ENCODE measurements around the gene CERS5. TPM values are rescaled to one million over a fixed set of nuclear protein-coding genes. Genes with fewer than 3 reads are reported as not detected.
"Not testable (repeated sequence)": the region's sequence is repeated elsewhere in the genome, so short reads cannot be mapped to it uniquely, and the experiment has no call there.

CERS5 gene
- total RNA-seq, 2 donors from 2014 or later: 82.5 to 87.6 TPM

DNA sequence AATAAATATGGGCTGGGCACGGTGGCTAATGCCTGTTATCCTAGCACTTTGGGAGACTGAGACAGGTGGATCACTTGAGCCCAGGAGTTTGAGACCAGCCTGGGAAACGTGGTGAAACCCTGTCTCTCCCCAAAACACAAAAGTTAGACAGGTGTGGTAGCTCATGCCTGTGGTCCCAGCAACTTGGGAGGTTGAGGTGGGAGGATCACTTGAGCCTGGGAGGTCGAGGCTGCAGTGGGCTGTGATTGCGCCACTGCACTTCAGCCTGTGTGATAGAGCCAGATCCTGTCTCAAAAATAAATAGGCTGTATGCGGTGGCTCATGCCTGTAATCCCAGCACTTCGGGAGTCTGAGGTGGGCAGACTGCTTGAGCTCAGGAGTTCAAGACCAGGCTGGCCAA, 19.2 kb downstream of the CERS5 start:
- not testable (repeated sequence) for H3K9me3 Mint-ChIP-seq; H3K27ac Mint-ChIP-seq; H3K27me3 Mint-ChIP-seq (ENCODE audit: low read depth); ATAC-seq (replicated peaks in 1 of 2); H3K4me3 Mint-ChIP-seq; DNase-seq; H3K36me3 Mint-ChIP-seq (ENCODE audit: insufficient read depth in 2 of 2)
- peaks cover 33% of the 10 kb centered on the region for H3K4me1 Mint-ChIP-seq (ENCODE audit: low read depth)

DNA sequence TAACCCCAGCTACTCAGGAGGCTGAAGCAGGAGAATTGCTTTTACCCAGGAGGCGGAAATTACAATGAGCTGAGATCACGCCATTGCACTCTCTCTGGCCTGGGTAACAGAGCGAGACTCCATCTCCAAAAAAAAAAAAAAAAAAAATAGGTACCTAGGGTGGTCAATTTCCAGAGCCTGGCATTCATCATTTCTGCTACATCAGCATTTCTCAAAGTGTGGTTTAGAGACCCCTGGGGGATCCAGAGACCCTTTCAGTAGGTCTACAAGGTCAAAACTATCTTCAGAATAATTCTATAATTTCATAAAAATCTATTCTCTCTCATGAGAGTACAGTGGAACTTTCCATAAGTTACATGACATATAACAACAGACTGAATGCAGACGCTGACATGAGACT, 19.9 kb downstream of the CERS5 start:
- Mint-ChIP-seq H3K27ac (no peak overlapping the region), H3K36me3 (ENCODE audit: insufficient read depth in 2 of 2) (no peaks in the 10 kb centered on the region), H3K4me3 (no peak overlapping the region), H3K9me3 (no peaks in the 10 kb centered on the region), H3K27me3 (ENCODE audit: low read depth) (no peaks in the 10 kb centered on the region), H3K4me1 (ENCODE audit: low read depth) (peaks cover 33% of the 10 kb centered on the region)
- no peak for ATAC-seq (replicated peaks in 1 of 2)
- DNase-seq: no peak

DNA sequence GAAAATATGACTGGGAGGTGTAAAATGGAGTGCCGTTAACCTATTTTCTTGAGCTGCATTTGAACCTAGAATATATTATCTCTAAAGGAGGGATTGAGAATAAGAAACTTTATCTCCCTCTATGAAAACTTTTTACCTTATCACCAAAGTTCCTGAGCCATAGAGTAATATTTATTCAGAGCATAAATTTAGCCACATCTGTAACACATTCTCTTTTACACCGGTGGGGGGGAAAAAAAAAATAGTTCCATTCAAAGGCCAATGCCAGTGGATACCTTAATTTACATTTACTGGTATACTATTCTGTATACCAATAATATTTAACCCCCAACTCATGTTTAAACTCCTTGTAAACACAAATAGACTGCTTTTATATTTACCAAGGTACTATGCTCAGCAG, 21.7 kb downstream of the CERS5 start:
- no peaks in the 10 kb centered on the region for H3K9me3 Mint-ChIP-seq
- no peaks in the 10 kb centered on the region for H3K27me3 Mint-ChIP-seq (ENCODE audit: low read depth)
- peaks cover 17% of the 10 kb centered on the region for H3K4me1 Mint-ChIP-seq (ENCODE audit: low read depth)
- ATAC-seq (replicated peaks in 1 of 2) (no peak), DNase-seq (no peak)
- no peak overlapping the region for H3K4me3 Mint-ChIP-seq
- H3K36me3 Mint-ChIP-seq (ENCODE audit: insufficient read depth in 2 of 2): peaks cover 0 to 11% of the 10 kb centered on the region in 2 donors
- no peak overlapping the region for H3K27ac Mint-ChIP-seq

DNA sequence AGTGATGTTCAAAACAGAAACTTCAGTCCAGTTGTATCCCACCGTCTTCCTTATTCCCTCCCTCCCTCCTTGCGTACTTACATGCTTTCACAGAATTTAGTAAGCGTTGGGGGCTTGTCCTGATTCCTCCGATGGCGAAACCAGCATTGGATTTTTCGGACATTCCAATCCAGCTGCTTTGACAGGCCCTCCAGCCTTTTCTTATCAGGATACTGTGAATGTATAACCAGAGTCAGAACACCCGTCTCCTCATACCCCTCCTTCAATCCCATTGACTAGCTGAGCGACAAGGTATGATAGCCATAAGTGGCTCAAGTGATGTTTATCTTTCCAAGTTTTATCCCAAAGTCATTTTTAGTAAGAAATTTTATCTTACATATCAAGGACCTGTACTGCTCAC, 24.2 kb downstream of the CERS5 start:
- peaks cover 0 to 17% of the 10 kb centered on the region in 2 donors for H3K36me3 Mint-ChIP-seq (ENCODE audit: insufficient read depth in 2 of 2)
- H3K27ac Mint-ChIP-seq: no peak overlapping the region
- H3K4me1 Mint-ChIP-seq (ENCODE audit: low read depth): no peaks in the 10 kb centered on the region
- ATAC-seq (replicated peaks in 1 of 2) (no peak), DNase-seq (no peak)
- no peaks in the 10 kb centered on the region for H3K27me3 Mint-ChIP-seq (ENCODE audit: low read depth)
- H3K9me3 Mint-ChIP-seq: no peaks in the 10 kb centered on the region
- H3K4me3 Mint-ChIP-seq: no peak overlapping the region

DNA sequence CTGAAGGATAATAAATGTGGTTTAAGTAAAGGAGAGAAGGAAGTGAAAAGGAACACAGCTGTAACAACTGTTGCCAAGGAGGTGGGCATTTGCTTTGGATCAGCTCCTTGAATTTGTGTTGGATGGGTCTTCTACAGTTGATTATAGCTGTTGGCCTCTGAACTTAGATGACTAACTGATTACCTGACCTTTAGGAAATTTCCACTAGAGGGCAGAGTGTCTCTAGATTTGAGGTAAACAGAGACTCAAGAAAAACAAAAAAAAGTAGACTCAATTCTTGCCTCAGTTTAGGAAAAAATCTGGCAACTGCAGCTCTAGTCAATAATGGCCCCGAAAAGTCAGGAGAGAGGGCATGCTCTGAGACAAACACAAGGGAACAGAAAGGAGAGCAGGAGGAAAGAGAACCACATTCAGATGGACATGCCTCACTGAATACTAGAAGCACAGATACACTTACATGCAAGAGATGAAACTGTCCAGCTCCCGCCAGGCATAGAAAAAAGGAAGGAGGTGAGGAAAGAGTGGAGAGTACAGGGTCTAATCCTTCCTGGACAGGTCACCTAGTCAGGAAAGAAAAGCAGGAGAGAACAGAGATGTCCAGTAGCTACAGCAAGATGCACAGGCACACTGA, 34.5 kb downstream of the CERS5 start:
- H3K27ac Mint-ChIP-seq: peak overlapping the region; percentile 94
- no peak overlapping the region for H3K4me3 Mint-ChIP-seq
- peaks cover 5% of the 10 kb centered on the region for H3K4me1 Mint-ChIP-seq (ENCODE audit: low read depth)
- DNase-seq: no peak
- H3K36me3 Mint-ChIP-seq (ENCODE audit: insufficient read depth in 2 of 2): peaks cover 15 to 27% of the 10 kb centered on the region in 2 donors
- H3K27me3 Mint-ChIP-seq (ENCODE audit: low read depth): no peaks in the 10 kb centered on the region
- H3K9me3 Mint-ChIP-seq: no peaks in the 10 kb centered on the region
- ATAC-seq (replicated peaks in 1 of 2): peak in 1 of 2 donors; percentile 62

DNA sequence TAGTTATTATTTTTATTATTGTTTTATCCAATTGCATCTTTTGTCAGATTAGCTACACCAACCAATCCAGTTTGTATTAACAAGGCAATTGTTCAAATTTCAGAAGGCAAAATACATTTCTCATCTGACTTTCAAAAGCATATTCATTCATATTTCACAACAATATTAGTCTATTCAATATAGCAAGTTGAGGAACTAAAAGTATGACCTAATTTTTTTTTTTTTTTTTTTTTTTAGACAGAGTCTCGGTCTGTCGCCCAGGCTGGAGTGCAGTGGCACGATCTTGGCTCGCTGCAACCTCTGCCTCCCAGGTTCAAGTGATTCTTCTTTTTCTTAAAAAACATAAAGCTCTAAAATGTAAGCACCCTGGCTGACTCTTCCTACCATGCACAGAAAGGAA, 37.9 kb downstream of the CERS5 start:
- no peak overlapping the region for H3K4me3 Mint-ChIP-seq
- H3K36me3 Mint-ChIP-seq (ENCODE audit: insufficient read depth in 2 of 2): peaks cover 11 to 19% of the 10 kb centered on the region in 2 donors
- H3K4me1 Mint-ChIP-seq (ENCODE audit: low read depth): peaks cover 19% of the 10 kb centered on the region
- no peaks in the 10 kb centered on the region for H3K27me3 Mint-ChIP-seq (ENCODE audit: low read depth)
- DNase-seq: no peak
- no peaks in the 10 kb centered on the region for H3K9me3 Mint-ChIP-seq
- H3K27ac Mint-ChIP-seq: peak overlapping the region; percentile 49
- ATAC-seq (replicated peaks in 1 of 2): no peak

DNA sequence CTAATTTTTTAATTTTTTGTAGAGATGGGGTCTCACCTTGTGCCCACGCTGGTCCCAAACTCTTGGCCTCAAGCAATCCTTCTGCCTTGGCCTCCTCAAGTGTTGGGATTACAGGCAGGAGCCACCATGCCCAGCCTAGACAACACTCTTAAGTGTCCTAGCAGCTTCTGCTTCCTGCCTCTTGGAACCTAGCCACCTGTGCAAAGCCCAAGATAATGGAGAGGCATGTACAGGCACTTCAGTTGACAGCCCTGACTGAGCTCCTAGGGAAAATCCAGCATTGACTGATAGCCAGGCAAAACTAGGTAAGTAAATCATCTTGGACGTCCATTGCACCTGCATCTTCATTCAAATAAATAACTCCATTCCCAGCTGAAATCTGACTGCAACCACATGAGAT, 39.6 kb downstream of the CERS5 start:
- H3K27ac Mint-ChIP-seq: peak overlapping the region; percentile 31
- no peaks in the 10 kb centered on the region for H3K9me3 Mint-ChIP-seq
- ATAC-seq (replicated peaks in 1 of 2): no peak
- no peak for DNase-seq
- H3K4me1 Mint-ChIP-seq (ENCODE audit: low read depth): peaks cover 16% of the 10 kb centered on the region
- H3K27me3 Mint-ChIP-seq (ENCODE audit: low read depth): no peaks in the 10 kb centered on the region
- H3K4me3 Mint-ChIP-seq: no peak overlapping the region
- peaks cover 8 to 15% of the 10 kb centered on the region in 2 donors for H3K36me3 Mint-ChIP-seq (ENCODE audit: insufficient read depth in 2 of 2)

DNA sequence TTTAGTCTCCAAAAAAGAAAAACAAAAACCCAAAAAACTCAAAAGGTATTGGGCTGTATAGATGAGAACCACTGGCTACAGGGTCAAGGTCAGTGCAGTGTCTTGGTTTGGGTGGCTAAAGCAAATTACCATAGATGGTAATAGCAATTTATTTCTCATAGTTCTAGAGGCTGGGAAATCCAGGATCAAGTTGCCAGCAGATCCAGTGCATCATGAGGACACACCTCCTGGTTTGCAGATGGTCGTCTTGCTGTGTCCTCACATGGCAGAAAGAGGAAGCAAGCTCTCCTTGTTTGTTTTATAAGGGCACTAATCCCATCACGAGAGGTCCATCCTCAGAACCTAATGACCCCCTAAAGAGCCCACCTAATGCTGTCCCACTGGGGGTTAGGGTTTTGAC, 44.0 kb downstream of the CERS5 start:
- Mint-ChIP-seq H3K4me3 (no peak overlapping the region), H3K27me3 (ENCODE audit: low read depth) (no peaks in the 10 kb centered on the region), H3K4me1 (ENCODE audit: low read depth) (peaks cover 14% of the 10 kb centered on the region), H3K27ac (no peak overlapping the region), H3K36me3 (ENCODE audit: insufficient read depth in 2 of 2) (peaks cover 8 to 9% of the 10 kb centered on the region in 2 donors), H3K9me3 (no peaks in the 10 kb centered on the region)
- ATAC-seq (replicated peaks in 1 of 2): no peak
- no peak for DNase-seq

DNA sequence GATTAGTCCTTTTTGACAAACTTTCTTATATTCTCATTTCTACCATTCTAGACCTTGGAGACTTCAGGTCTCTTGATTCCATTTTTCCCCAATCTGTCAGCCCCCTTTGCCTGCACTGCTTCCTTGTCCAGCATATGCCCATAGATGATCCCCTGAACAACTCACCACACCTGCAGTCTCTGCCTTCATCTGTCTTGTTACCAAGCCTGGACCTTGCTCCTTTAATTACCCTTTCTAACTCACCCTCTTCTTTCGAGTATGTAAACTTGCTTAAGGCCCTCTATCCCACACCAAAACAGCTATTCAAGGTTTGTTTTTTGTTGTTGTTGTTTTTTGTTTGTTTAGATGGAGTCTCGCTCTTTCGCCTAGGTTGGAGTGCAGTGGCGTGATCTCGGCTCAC, 45.5 kb downstream of the CERS5 start:
- H3K4me3 Mint-ChIP-seq: no peak overlapping the region
- H3K27ac Mint-ChIP-seq: peak overlapping the region; percentile 11
- DNase-seq (no peak), ATAC-seq (replicated peaks in 1 of 2) (no peak)
- H3K27me3 Mint-ChIP-seq (ENCODE audit: low read depth): no peaks in the 10 kb centered on the region
- peaks cover 4 to 8% of the 10 kb centered on the region in 2 donors for H3K36me3 Mint-ChIP-seq (ENCODE audit: insufficient read depth in 2 of 2)
- peaks cover 21% of the 10 kb centered on the region for H3K4me1 Mint-ChIP-seq (ENCODE audit: low read depth)
- no peaks in the 10 kb centered on the region for H3K9me3 Mint-ChIP-seq

DNA sequence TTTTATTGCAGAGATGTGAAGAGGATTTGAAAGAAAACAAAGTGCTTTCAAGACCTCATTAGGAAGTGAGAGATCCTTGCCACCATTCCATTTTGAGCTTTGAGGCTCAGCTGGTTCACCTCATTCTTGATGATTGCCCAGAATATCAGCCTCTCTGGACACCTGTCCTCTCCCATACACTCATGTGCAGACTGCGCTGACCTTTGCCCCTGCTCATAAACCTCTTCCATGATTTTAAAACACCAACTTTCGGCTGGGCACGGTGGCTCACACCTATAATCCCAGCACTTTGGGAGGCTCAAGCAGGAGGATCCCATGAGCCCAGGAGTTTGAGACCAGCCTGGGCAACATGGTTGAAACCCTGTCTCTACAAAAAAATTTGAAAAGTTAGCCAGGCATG, 46.2 kb downstream of the CERS5 start:
- Mint-ChIP-seq H3K27me3 (ENCODE audit: low read depth) (no peaks in the 10 kb centered on the region), H3K9me3 (no peaks in the 10 kb centered on the region), H3K4me3 (no peak overlapping the region), H3K4me1 (ENCODE audit: low read depth) (peaks cover 28% of the 10 kb centered on the region), H3K36me3 (ENCODE audit: insufficient read depth in 2 of 2) (peaks cover 4 to 8% of the 10 kb centered on the region in 2 donors), H3K27ac (no peak overlapping the region)
- DNase-seq (no peak), ATAC-seq (replicated peaks in 1 of 2) (no peak)

DNA sequence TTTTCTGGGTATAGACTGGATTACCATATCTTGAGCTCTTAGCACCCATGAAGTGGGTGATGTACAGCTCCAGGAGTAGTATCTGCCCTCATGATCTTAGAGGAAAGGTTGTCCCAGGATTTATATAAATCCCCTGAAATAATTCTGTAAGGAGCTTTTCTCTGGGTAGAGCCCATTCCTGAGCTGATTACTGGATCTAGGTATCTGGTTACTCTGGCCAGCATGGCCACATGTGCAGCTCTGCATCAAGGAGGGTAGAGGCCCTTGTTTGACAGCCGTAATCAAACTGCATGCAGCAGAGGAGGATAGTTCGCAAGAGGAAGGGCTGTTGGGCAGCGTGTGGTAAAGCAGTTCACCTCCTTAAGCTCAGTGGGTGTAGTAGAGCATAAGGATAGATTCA, 46.6 kb downstream of the CERS5 start:
- Mint-ChIP-seq H3K27ac (no peak overlapping the region), H3K9me3 (no peaks in the 10 kb centered on the region), H3K4me1 (ENCODE audit: low read depth) (peaks cover 28% of the 10 kb centered on the region), H3K27me3 (ENCODE audit: low read depth) (no peaks in the 10 kb centered on the region), H3K4me3 (no peak overlapping the region), H3K36me3 (ENCODE audit: insufficient read depth in 2 of 2) (peaks cover 4 to 8% of the 10 kb centered on the region in 2 donors)
- DNase-seq: no peak
- no peak for ATAC-seq (replicated peaks in 1 of 2)

DNA sequence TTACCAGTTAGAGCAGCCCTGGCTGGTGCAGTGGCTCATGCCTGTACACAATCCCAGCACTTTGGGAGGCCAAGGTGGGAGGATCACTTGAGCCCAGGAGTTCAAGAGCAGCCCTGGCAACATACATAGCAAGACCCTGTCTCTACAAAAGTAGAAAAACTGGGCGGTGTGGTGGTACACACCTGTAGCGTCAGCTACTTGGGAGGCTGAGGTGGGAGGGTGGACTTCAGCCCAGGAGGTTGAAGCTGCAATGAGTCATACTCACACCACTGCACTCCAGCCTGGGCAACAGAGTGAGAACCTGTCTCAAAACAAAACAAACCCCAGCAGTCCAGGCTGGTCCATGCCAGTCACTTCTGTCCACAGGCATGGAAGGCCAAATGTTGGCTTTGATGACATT, 47.8 kb downstream of the CERS5 start:
- Mint-ChIP-seq H3K36me3 (ENCODE audit: insufficient read depth in 2 of 2) (peaks cover 7 to 10% of the 10 kb centered on the region in 2 donors), H3K27me3 (ENCODE audit: low read depth) (no peaks in the 10 kb centered on the region), H3K9me3 (no peaks in the 10 kb centered on the region), H3K4me1 (ENCODE audit: low read depth) (peaks cover 25% of the 10 kb centered on the region), H3K4me3 (no peak overlapping the region), H3K27ac (no peak overlapping the region)
- DNase-seq (no peak), ATAC-seq (replicated peaks in 1 of 2) (peak in 1 of 2 donors; percentile 13)

DNA sequence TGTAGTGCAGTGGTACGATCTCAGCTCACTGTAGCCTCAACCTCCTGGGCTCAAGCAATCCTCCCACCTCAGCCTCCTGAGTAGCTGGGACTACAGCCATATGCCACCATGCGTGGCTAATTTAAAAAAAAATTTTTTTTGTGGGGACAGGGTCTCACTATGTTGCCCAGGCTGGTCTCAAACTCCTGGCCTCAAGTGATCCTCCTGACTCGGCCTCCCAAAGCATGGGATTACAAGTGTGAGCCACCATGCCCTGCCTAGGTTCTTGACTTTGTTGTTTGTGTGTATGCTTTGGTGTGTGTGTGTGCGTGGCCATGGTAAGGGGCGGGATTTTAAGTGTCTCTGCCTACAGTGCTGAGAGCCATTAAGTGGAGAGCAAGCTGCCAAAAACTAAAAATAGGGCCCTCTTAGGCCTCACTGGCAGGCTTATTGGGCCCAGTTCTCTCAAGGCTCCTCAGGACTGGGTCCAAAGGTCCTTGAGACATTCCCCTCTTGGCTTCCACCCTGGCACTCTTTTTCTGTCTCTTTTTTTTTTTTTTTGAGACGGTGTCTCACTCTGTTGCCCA, 50.0 kb downstream of the CERS5 start:
- H3K27me3 Mint-ChIP-seq (ENCODE audit: low read depth): no peaks in the 10 kb centered on the region
- peaks cover 14 to 15% of the 10 kb centered on the region in 2 donors for H3K36me3 Mint-ChIP-seq (ENCODE audit: insufficient read depth in 2 of 2)
- no peak for ATAC-seq (replicated peaks in 1 of 2)
- H3K9me3 Mint-ChIP-seq: no peaks in the 10 kb centered on the region
- H3K27ac Mint-ChIP-seq: peak overlapping the region; percentile 24
- peaks cover 34% of the 10 kb centered on the region for H3K4me1 Mint-ChIP-seq (ENCODE audit: low read depth)
- no peak for DNase-seq
- H3K4me3 Mint-ChIP-seq: no peak overlapping the region

All from activated T-cell treated with anti-CD3 and anti-CD28 coated beads, Interleukin-2, amount 50 U/mL, for 72 hours (primary cell).